RWPE2 (cell line): ENCODE data around the gene IL17RA.
A peak's percentile ranks its signal among the peaks of the same experiment; 100 is the strongest.

Experiments used
- ATAC-seq: fragments of 200-7000 bp; cut with Tn5 transposase; 3 replicates; pipeline ENCODE4 v1.9.1; 2021; ENCODE audit warnings: low read depth
- DNase-seq: peaks from one replicate; pipeline ENCODE4 v3.0.0-alpha.2; 2020; ENCODE audit warnings: low spot score
- H3K27ac ChIP-seq: fragments of 450-650 bp; 2 replicates; pipeline ENCODE4 v1.5.1; 2017; ENCODE audit warnings: mild to moderate bottlenecking; ENCODE audit not compliant: poor library complexity, severe bottlenecking
- H3K27me3 ChIP-seq: fragments of 250-450 bp; sonication (Bioruptor Pico); 2 replicates; pipeline ENCODE4 v1.5.1; 2021; ENCODE audit warnings: mild to moderate bottlenecking, moderate library complexity; ENCODE audit not compliant: insufficient read depth, poor library complexity, severe bottlenecking
- H3K36me3 ChIP-seq: fragments of 250-450 bp; sonication (Bioruptor Pico); 2 replicates; pipeline ENCODE4 v1.5.1; 2020; ENCODE audit warnings: low read depth, mild to moderate bottlenecking, moderate library complexity
- H3K4me1 ChIP-seq: fragments of 250-450 bp; sonication (Bioruptor Pico); 2 replicates; pipeline ENCODE4 v1.5.1; 2021; ENCODE audit warnings: mild to moderate bottlenecking, moderate library complexity; ENCODE audit not compliant: insufficient read depth, poor library complexity, severe bottlenecking
- H3K4me3 ChIP-seq: fragments of 250-450 bp; sonication (Bioruptor Pico); 2 replicates; pipeline ENCODE4 v1.5.1; 2021; ENCODE audit warnings: mild to moderate bottlenecking, moderate library complexity; ENCODE audit not compliant: severe bottlenecking
- H3K9me3 ChIP-seq: fragments of 250-450 bp; sonication (Bioruptor Pico); 2 replicates; pipeline ENCODE4 v1.5.1; 2021; ENCODE audit warnings: mild to moderate bottlenecking, moderate library complexity; ENCODE audit not compliant: severe bottlenecking
- TF ChIP-seq, protein P1 (sequence below): fragments of 450-650 bp; IDR thresholded peaks from one replicate; pipeline ENCODE4 v1.5.1; 2017; ENCODE audit warnings: mild to moderate bottlenecking, moderate library complexity; ENCODE audit not compliant: poor library complexity, severe bottlenecking

The IL17RA gene

DNA sequence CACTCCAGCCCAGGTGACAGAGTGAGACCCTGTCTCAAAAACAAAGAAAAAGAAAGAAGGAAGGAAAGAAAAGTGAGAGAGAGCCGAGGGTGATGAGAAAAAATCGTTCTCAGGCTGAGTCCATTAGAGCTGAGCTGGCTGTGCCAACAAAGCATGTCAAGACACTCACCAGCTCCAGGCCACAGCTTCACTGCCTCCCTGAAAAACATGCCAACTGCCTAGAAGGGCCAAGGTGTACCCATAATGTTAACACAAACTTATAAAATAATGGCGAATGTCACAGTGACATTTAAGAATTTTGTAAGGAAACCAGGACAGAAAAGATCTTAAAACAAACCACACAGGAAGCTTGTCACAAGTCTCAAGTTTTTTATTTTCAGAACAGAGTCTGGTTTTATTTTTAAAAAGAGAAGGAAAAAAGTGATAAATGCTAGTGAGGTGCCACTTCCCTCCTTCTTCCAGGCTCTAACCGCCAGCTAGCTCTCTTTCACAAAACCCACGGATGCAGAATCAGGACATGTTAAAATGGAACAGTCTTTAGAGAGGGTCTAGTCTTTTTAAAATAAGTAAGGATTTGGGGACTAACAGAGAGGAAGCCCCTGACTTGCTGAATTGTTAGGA, 31.3 kb downstream of the IL17RA start:
- Histone ChIP-seq H3K9me3 (no peaks in the 10 kb centered on the region), H3K36me3 (no peaks in the 10 kb centered on the region), H3K4me3 (no peak overlapping the region), H3K27me3 (peaks cover 14% of the 10 kb centered on the region), H3K27ac (no peak overlapping the region), H3K4me1 (no peaks in the 10 kb centered on the region)
- TF ChIP-seq, protein P1, sequence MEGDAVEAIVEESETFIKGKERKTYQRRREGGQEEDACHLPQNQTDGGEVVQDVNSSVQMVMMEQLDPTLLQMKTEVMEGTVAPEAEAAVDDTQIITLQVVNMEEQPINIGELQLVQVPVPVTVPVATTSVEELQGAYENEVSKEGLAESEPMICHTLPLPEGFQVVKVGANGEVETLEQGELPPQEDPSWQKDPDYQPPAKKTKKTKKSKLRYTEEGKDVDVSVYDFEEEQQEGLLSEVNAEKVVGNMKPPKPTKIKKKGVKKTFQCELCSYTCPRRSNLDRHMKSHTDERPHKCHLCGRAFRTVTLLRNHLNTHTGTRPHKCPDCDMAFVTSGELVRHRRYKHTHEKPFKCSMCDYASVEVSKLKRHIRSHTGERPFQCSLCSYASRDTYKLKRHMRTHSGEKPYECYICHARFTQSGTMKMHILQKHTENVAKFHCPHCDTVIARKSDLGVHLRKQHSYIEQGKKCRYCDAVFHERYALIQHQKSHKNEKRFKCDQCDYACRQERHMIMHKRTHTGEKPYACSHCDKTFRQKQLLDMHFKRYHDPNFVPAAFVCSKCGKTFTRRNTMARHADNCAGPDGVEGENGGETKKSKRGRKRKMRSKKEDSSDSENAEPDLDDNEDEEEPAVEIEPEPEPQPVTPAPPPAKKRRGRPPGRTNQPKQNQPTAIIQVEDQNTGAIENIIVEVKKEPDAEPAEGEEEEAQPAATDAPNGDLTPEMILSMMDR = no peak
- no peak for DNase-seq
- ATAC-seq = no peak

DNA sequence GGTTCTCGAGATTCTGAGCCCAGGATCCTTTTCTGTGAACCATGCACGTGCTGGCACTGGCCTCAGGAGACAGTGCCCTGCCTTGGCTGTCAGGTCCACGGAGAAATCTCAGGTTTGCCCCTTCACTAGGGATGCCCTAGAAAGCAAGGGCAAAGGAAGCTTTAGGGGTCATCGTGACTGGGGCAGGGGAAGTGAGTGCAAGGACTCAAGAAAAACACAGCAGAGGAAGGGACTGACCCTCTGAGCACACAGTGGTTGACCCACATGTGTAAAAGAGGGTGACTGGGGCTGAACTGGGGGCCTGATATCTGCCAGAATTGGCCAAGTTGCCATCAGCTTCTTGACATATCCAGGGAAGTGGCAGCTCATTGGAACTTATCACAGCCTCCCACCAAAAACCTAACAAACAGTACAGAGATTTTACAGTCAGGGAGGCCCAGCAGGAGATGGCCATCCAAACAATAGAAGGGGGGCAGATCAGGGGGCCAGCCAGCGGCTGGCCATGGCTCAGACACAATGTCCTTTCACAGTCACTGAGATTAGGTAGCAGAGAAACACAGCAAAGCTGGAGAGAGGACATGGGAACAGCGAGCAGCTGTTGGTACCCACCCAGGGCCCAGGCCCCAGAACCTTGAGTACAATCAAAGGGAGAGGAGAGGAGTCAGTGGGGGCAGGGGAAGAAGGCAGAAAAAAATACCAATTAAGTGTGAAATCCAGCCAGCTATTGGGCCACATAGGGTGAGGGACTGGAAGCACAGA, 32.0 kb downstream of the IL17RA start:
- Histone ChIP-seq H3K4me1 (no peaks in the 10 kb centered on the region), H3K27ac (no peak overlapping the region), H3K36me3 (no peaks in the 10 kb centered on the region), H3K9me3 (no peaks in the 10 kb centered on the region), H3K4me3 (no peak overlapping the region), H3K27me3 (peaks cover 18% of the 10 kb centered on the region)
- ATAC-seq = no peak
- TF ChIP-seq, protein P1 = no peak
- no peak for DNase-seq

DNA sequence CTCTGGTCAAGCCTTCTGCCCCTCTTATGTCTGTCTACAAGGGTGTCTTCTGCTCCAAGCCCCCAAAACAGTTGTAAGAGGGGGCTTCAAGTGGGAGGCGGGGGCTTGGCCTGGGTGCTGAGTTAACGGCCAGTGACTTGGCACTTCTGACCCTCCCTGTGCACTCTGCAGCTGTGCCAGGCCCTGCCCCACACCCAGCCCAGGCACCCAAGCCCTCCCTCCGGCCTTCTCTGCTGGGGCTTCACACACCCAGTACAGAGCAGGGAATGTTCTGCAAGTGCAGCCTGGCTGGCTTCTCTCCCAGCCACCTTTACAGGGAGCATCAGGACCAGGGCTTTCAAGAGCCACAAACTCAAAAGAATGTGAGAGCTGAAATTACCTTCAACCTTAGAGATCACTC, 32.6 kb downstream of the IL17RA start:
- Histone ChIP-seq H3K27me3 (peaks cover 23% of the 10 kb centered on the region), H3K27ac (no peak overlapping the region), H3K4me3 (no peak overlapping the region), H3K9me3 (no peaks in the 10 kb centered on the region), H3K4me1 (no peaks in the 10 kb centered on the region), H3K36me3 (no peaks in the 10 kb centered on the region)
- DNase-seq (peak; percentile 14), ATAC-seq (no peak)
- TF ChIP-seq, protein P1 = no peak

DNA sequence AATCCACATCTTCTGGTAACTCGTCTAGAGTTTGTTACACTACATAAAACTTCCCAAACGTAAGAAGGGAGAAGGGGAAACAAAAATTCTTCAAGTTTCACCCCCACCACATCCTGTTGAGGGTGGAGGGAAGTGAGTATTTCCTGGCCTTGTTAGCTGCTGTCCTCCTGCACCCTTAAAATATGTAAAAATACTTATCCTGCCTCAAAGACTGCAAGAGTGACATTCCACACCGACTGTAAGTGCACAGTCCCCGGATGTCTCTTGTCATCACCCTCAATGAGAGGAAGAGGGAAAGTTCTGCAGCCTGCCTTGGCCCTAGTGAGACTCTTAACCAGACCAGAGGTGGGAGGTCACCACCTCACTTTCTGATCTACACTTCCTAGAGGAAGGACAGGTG, 33.1 kb downstream of the IL17RA start:
- H3K4me1 ChIP-seq = no peaks in the 10 kb centered on the region
- DNase-seq (no peak), ATAC-seq (no peak)
- no peaks in the 10 kb centered on the region for H3K36me3 ChIP-seq
- TF ChIP-seq, protein P1 = no peak
- H3K4me3 ChIP-seq = no peak overlapping the region
- H3K27me3 ChIP-seq = peaks cover 23% of the 10 kb centered on the region
- no peaks in the 10 kb centered on the region for H3K9me3 ChIP-seq
- no peak overlapping the region for H3K27ac ChIP-seq

DNA sequence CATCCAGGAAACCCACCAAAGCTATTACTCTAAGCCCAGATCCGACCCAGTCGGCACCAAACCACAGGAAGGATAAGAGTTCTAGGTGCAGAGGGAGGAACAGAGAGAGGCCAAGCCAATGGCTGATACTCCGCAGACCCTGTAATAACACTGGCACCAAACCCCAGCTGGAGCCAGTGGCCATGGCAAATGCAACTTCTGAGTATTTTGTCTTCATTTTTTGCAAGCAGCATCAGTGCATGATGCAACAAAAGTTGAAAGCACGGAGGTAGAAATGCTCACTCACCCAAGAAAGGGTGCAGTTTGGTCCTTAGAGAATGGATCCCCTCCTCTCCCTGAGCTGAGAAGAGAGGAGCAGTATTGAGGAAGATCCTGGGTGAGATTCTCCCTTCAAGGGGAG, 33.5 kb downstream of the IL17RA start:
- no peak for DNase-seq
- ATAC-seq = no peak
- no peak overlapping the region for H3K4me3 ChIP-seq
- no peaks in the 10 kb centered on the region for H3K36me3 ChIP-seq
- no peak overlapping the region for H3K27ac ChIP-seq
- no peaks in the 10 kb centered on the region for H3K4me1 ChIP-seq
- H3K9me3 ChIP-seq = no peaks in the 10 kb centered on the region
- TF ChIP-seq, protein P1 = no peak
- H3K27me3 ChIP-seq = peaks cover 23% of the 10 kb centered on the region
